Keratinocyte (primary cell): Measurements from ENCODE around the gene C1orf167. TPM values are rescaled to one million over a fixed set of nuclear protein-coding genes. Genes with fewer than 3 reads are reported as not detected.

Experiments used
- DNase-seq: peaks from one replicate; pipeline ENCODE4 v3.0.0-alpha.2; 2011; ENCODE audit warnings: low read depth, missing footprints, low spot score
- FAIRE-seq: peaks from 2 replicates; lab custom pipeline; 2011; peaks lifted over from hg19 to GRCh38; lab: Jason Lieb, UNC
- H2AFZ ChIP-seq: 2 replicates; pipeline ENCODE4 v1.6.0; 2012; ENCODE audit warnings: low read length, control low read depth, inconsistent platforms; ENCODE audit not compliant: control insufficient read depth
- H3K27ac ChIP-seq: 2 replicates; pipeline ENCODE4 v1.5.1; 2011; ENCODE audit warnings: low read length; ENCODE audit not compliant: control insufficient read depth, insufficient read depth
- H3K27me3 ChIP-seq: 3 replicates; pipeline ENCODE4 v1.6.0; 2011; ENCODE audit warnings: low read length; ENCODE audit not compliant: control insufficient read depth, insufficient read depth; ENCODE audit errors: extremely low read depth
- H3K36me3 ChIP-seq, 2 experiments: 2 replicates in 1 of 2; 3 replicates in 1 of 2; pipeline ENCODE4 v1.5.1; 2011; ENCODE audit warnings: low read length in 2 of 2, mild to moderate bottlenecking in 1 of 2; ENCODE audit not compliant: control insufficient read depth in 2 of 2, insufficient read depth in 2 of 2; ENCODE audit errors: extremely low read depth in 1 of 2
- H3K4me1 ChIP-seq: 3 replicates; pipeline ENCODE4 v1.5.1; 2011; ENCODE audit warnings: low read length; ENCODE audit not compliant: control insufficient read depth, insufficient read depth; ENCODE audit errors: extremely low read depth
- H3K4me2 ChIP-seq: 3 replicates; pipeline ENCODE4 v1.6.0; 2011; ENCODE audit warnings: low read depth, low read length; ENCODE audit not compliant: control insufficient read depth, insufficient read depth; ENCODE audit errors: extremely low read depth
- H3K4me3 ChIP-seq, 3 experiments: fragments of 200-600 bp in 1 of 3; sonication (generic) in 1 of 3; 2 replicates in 2 of 3; 3 replicates in 1 of 3; pipeline ENCODE4 v1.5.1; 2011 to 2016; ENCODE audit warnings: low read length in 3 of 3, mild to moderate bottlenecking in 3 of 3, control low read depth in 2 of 3, inconsistent platforms in 1 of 3, low read depth in 1 of 3, mixed read lengths in 1 of 3, mixed run types in 1 of 3, moderate library complexity in 1 of 3; ENCODE audit not compliant: control insufficient read depth in 2 of 3, insufficient read depth in 2 of 3; ENCODE audit errors: extremely low read depth in 1 of 3
- H3K79me2 ChIP-seq: 2 replicates; pipeline ENCODE4 v1.6.0; 2012; ENCODE audit warnings: low read length; ENCODE audit not compliant: control insufficient read depth, insufficient read depth
- H3K9ac ChIP-seq: 3 replicates; pipeline ENCODE4 v1.6.0; 2011; ENCODE audit warnings: low read length; ENCODE audit not compliant: control insufficient read depth, insufficient read depth; ENCODE audit errors: extremely low read depth
- H3K9me1 ChIP-seq: 3 replicates; pipeline ENCODE4 v1.6.0; 2011; ENCODE audit warnings: low read length; ENCODE audit not compliant: control insufficient read depth, insufficient read depth; ENCODE audit errors: extremely low read depth
- H3K9me3 ChIP-seq: 2 replicates; pipeline ENCODE4 v1.5.1; 2012; ENCODE audit warnings: low read depth, low read length; ENCODE audit not compliant: control insufficient read depth
- H4K20me1 ChIP-seq: 3 replicates; pipeline ENCODE4 v1.6.0; 2011; ENCODE audit warnings: low read length; ENCODE audit not compliant: control insufficient read depth, insufficient read depth; ENCODE audit errors: extremely low read depth
- EZH2 ChIP-seq: IDR thresholded peaks from one replicate; pipeline ENCODE4 v1.6.1; 2012; ENCODE audit warnings: inconsistent platforms, mild to moderate bottlenecking, low read length, moderate library complexity
- dilution Hi-C: fragments of 300-500 bp; cut with MboI; formaldehyde crosslinking; loops from one replicate; pipeline ENCODE4 v1.7.0; 2020; ENCODE audit warnings: low sequenced_read_pairs; ENCODE audit not compliant: extremely low pct_ligation_motif_present
- polyA plus RNA-seq, 5 experiments: library from polyadenylated mRNA; depleted of rRNA in 3 of 5; stranded (reverse) in 3 of 5; stranded (forward) in 1 of 5; unstranded in 1 of 5; fragments of >200 nt; gene quantifications; 1 replicate in 1 of 5; 2 replicates in 3 of 5; 3 replicates in 1 of 5; pipeline versions ENCODE4 v1.2.1 to v1.2.3, GENCODE V29; 2011 to 2012; ENCODE audit warnings: missing spikeins in 2 of 5, low read depth in 1 of 5, low replicate concordance in 1 of 5
- TF ChIP-seq, protein P1 (sequence below), 3 experiments: IDR thresholded peaks in 1 of 3; conservative IDR thresholded peaks in 1 of 3; optimal IDR thresholded peaks in 1 of 3; 2 replicates in 2 of 3; 3 replicates in 1 of 3; pipeline versions ENCODE3 to v1.5.1; 2011; ENCODE audit warnings: low read length in 3 of 3, mild to moderate bottlenecking in 3 of 3, moderate library complexity in 2 of 3, control low read depth in 1 of 3, inconsistent platforms in 1 of 3; ENCODE audit not compliant: insufficient read depth in 2 of 3; ENCODE audit errors: extremely low read depth in 1 of 3

The C1orf167 gene
- polyA plus RNA-seq, 1 donor (not counting 4 experiments of a cell fraction or from before 2014, with no cell fraction given): not detected

DNA sequence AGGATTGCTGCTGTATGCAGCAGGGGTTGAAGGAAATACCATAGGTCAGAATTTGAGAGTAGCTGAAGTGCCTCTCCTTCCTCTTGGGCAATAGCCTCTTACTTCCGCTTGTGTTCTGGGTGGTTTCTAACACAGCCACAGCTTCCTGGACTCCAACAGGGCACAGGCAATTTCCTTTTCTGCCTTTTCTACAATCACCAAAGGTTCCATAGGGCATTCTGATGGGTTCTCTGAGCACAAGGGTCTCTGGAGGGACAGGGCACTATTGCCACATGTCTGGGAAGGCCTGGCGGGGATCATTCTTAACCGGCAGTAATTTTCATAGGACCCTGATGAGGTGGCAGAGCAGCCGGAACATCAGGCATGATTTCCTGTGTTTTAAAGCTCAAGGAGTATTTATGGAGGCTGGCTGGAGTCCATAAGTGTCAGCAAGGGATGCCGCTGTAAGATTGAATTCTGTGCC is 31.5 kb upstream of the C1orf167 start:
- H3K27ac ChIP-seq: no peak overlapping the region
- H3K4me1 ChIP-seq: peaks cover 20% of the 10 kb centered on the region
- TF ChIP-seq, protein P1, sequence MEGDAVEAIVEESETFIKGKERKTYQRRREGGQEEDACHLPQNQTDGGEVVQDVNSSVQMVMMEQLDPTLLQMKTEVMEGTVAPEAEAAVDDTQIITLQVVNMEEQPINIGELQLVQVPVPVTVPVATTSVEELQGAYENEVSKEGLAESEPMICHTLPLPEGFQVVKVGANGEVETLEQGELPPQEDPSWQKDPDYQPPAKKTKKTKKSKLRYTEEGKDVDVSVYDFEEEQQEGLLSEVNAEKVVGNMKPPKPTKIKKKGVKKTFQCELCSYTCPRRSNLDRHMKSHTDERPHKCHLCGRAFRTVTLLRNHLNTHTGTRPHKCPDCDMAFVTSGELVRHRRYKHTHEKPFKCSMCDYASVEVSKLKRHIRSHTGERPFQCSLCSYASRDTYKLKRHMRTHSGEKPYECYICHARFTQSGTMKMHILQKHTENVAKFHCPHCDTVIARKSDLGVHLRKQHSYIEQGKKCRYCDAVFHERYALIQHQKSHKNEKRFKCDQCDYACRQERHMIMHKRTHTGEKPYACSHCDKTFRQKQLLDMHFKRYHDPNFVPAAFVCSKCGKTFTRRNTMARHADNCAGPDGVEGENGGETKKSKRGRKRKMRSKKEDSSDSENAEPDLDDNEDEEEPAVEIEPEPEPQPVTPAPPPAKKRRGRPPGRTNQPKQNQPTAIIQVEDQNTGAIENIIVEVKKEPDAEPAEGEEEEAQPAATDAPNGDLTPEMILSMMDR (optimal IDR thresholded peaks at IDR 0.05 in 1 of 3, IDR thresholded peaks at IDR 0.05 in 1 of 3, conservative IDR thresholded peaks at IDR 0.05 in 1 of 3; ENCODE audit: extremely low read depth in 1 of 3, insufficient read depth in 2 of 3, low read length in 3 of 3): no peak
- no peak for TF ChIP-seq EZH2
- H3K4me3 ChIP-seq: no peak overlapping the region
- H3K79me2 ChIP-seq: no peaks in the 10 kb centered on the region
- H3K9me1 ChIP-seq: peaks cover 3% of the 10 kb centered on the region
- peak overlapping the region; percentile 54 for H3K4me2 ChIP-seq
- no peaks in the 10 kb centered on the region for H3K36me3 ChIP-seq
- dilution Hi-C loops: no loop called here
- DNase-seq (no peak), FAIRE-seq (no peak)
- H4K20me1 ChIP-seq: no peaks in the 10 kb centered on the region
- H3K27me3 ChIP-seq: no peaks in the 10 kb centered on the region
- H3K9me3 ChIP-seq: no peaks in the 10 kb centered on the region
- H3K9ac ChIP-seq: no peak overlapping the region
- no peak overlapping the region for H2AFZ ChIP-seq

DNA sequence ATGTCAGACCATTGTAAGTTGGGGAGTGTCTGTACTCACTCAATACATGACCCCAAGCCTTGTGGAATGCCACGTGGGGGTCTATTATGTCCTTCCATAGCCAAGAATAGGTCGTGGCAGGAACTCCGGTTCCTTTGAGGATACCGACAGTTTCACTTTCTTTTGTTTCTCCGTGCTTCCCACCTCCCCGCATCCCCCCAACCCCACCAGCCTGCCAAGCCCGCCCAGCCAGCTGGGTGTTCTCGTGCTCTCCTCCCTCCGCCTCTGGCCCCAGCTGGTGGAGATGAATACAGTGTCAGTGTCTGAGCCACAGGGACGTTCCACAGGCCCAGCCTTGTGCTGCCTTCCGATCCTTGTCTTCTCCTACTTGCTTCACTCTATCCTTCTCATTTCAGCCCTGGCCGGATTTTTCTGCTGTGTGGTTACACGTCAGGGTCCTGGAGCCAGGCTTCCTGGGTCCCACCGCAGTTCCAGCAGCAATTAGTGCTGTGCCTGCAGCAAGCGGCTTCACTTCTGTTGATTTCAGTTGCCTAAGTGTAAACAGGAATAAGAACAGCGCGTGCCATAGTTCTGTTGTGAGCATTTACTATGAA is 30.2 kb upstream of the C1orf167 start:
- no peak for DNase-seq

More for the DNA sequence above, 30.2 kb upstream of the C1orf167 start:
- peak overlapping the region; percentile 92 for H2AFZ ChIP-seq
- peaks cover 3% of the 10 kb centered on the region for H3K9me1 ChIP-seq
- no peaks in the 10 kb centered on the region for H3K27me3 ChIP-seq
- H3K4me3 ChIP-seq: peak overlapping the region in 2 of 3 experiments; percentile 35 to 67
- no peaks in the 10 kb centered on the region for H3K79me2 ChIP-seq
- H3K9me3 ChIP-seq: no peaks in the 10 kb centered on the region
- peak overlapping the region; percentile 62 for H3K9ac ChIP-seq
- no peaks in the 10 kb centered on the region for H3K36me3 ChIP-seq
- peak overlapping the region; percentile 43 for H3K27ac ChIP-seq
- dilution Hi-C loops: no loop called here
- FAIRE-seq: no peak
- peak overlapping the region; percentile 92 for H3K4me2 ChIP-seq
- H3K4me1 ChIP-seq: peaks cover 24% of the 10 kb centered on the region
- TF ChIP-seq EZH2: no peak
- TF ChIP-seq, protein P1 (optimal IDR thresholded peaks at IDR 0.05 in 1 of 3, IDR thresholded peaks at IDR 0.05 in 1 of 3, conservative IDR thresholded peaks at IDR 0.05 in 1 of 3; ENCODE audit: extremely low read depth in 1 of 3, insufficient read depth in 2 of 3, low read length in 3 of 3): no peak
- H4K20me1 ChIP-seq: no peaks in the 10 kb centered on the region
